GM19193 (cell line): Measurements from ENCODE around the gene ECE1.

Source experiments
- POLR2A ChIP-seq: IDR thresholded peaks from 4 replicates; pipeline ENCODE4 v1.6.1; 2011; ENCODE audit not compliant: insufficient read depth, insufficient read length; ENCODE audit errors: extremely low read depth

ECE1 gene

DNA sequence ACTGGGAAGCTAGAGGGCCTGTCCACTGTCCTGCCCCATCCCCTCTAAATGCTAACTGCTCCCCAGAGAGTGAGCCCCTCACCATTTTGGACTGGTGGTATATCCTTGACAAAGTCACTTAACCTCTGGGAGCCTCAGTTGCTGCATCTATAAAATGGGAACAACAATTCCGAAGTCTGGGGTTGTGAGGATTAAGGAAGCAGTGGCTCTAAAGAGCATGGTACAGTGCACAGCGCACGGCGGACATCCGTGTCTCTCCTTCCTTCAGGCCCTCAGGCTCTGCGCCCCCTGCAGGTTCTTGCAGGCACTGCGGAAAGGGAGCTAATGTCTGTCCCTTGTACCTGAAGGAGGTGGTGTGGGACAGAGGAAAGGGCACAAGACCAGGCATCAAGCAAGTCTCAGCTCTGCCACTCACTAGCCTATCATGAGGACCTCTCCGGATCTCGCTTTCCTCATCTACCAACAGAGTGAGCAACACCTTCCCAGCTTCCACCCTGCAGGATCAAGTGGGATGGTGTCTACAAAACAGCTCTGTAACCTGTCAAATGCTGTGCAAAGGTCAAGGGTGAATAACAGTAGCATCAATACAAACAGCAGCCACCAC lies 20.1 kb downstream of the ECE1 start:
- no peak for TF ChIP-seq POLR2A

GRCh38 chr1:21269461-21270085 lies 20.7 kb downstream of the ECE1 start:
- no peak for TF ChIP-seq POLR2A

DNA sequence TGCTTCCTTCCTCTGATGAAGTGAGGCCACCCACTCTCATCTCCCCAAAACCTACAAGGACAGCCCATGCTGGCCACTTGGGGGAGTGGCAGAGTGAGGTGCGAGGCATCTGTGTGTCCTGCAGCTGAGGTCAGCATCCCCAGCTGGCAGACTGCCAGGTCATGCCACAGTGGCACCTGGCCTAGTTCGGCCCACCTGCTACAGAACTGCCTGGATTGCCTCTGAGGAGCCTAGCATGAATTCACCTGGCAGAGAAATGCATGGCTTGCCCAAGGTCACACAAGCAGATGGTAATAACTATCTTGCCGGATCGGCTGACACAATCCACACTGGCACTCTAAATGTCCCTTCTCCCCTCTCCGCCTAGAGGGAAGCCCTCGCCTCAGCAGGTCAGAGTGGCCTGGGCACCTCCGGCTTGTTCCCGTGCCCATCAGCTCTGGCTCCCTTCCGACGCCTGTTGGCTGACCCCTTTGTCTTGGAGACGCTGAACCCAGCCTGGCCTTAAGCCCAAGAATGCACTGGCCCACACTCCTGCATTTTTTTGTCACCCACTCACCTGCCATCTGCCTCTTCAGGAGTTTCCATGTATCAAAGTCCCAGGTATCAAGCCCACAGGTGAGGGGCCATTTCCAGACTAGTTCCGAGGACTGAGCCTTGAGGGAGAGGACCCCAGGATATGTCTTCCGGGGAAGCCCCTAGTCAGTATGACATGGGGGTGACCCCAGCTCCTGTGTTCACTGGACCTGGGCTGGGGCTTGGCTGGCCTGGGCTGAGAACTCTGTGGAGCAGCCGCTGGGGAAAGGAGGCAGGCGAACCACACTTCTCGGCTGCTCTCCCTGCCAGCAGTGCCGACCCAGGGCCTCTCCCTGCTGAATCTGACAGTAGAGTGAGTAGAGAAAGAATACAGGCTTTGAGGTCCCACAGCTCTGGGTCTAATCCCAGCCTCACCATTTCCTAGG lies 21.7 kb downstream of the ECE1 start:
- no peak for TF ChIP-seq POLR2A

DNA sequence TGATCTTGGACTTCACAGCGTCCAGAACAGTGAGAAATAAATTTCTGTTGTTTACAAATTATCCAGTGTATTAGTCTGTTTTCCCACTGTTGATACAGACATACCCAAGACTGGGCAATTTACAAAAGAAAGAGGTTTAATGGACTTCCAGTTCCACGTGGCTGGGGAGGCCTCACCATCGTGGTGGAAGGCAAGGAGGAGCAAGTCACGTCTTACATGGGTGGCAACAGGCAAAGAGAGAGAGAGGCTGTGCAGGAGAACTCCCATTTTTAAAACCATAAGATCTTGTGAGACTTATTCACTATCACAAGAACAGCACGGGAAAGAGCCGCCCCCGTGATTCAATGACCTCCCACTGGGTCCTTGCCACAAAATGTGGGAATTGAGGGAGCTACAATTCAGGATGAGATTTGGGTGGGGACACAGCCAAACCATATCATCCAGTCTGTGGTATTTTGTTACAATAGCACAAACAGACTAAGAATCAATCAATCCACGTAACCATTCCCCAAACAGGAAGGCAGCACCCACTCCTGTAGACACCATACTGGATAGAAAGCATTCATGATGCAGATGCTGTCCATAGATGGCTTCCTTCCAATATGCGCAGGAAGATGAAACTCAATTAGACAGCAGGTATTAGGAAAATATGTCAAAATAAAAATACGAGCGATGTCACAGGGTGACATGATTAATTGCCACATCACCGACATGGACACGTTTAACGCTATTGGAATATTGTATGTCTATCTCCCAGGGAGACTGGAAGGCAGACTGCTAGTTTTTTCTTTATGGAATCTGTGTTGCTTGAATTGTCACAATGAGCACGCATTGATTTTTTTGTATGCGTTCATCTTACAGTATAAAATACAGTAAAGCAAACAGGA lies 22.8 kb downstream of the ECE1 start:
- no peak for TF ChIP-seq POLR2A

GRCh38 chr1:21266119-21266774 lies 24.0 kb downstream of the ECE1 start:
- TF ChIP-seq POLR2A, result no peak

- no peak for TF ChIP-seq POLR2A
Measured at GRCh38 chr1:21265644-21266043, 24.6 kb downstream of the ECE1 start.

DNA sequence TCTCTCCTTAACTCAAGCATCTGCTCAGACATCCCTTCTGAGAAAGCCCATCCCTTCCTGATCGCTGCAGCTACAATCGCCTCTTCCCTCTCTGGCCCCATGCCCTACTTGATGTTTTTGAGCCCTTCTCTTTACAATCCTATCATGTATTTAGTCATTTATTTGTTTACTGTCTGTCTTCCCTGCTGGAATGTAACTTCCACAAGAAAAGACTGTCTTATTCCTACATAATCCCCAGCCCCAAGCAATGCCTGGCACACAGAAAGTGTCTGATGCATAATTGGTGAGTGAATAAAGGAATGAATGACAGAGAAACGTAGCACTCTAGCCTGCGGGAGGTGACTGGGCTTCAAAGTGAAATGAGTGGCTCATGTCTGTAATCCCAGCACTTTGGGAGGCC lies 25.4 kb downstream of the ECE1 start:
- no peak for TF ChIP-seq POLR2A

- no peak for TF ChIP-seq POLR2A
Measured at GRCh38 chr1:21263653-21264225, 26.5 kb downstream of the ECE1 start.

GRCh38 chr1:21263052-21263429 lies 27.2 kb downstream of the ECE1 start:
- TF ChIP-seq POLR2A, result no peak

DNA sequence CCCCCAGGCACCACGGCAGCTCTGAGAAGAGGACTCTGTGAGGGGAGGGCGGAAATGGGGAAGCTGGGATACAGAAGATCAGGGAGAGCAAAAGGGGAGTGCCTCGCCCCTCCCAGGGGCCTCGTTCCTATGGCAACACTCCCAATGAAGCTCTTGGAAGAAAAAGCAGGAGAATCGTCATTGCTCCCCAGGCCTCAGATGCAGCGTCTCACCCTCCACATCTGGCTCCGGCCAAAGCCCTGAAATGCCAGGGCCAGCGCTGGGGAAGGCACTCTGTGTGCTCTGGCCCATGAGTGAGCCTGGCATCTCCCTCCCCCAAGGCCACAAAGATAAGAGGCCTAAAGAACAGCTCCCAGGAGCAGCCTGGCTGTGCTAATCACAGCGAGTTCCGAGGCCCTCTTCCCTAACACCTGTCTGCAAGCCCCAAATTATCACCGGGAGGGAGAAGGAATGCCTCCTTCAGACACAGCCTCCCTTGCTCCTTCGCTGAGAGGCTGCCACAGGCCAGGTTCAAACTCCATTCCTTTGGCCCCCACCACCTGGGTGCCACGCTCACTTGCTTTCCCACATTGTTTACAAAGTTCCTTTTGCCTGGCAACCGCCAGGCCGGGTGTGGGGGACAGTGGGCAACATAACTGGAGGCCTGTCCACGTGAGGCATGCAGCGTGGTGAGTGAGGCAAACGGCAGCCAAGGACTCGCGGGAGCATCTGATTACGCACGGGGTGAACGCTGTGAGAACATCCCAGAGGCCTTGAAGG lies 27.8 kb downstream of the ECE1 start:
- TF ChIP-seq POLR2A, result no peak

GRCh38 chr1:21261551-21262292 lies 28.5 kb downstream of the ECE1 start:
- TF ChIP-seq POLR2A, result no peak

- no peak for TF ChIP-seq POLR2A
Measured at GRCh38 chr1:21260405-21261125, 29.7 kb downstream of the ECE1 start.
